Measurements from ENCODE around the gene AMIGO2.

- TF ChIP-seq EZH2phosphoT487 (IDR thresholded peaks at IDR 0.05; ENCODE audit: unreplicated experiment) (no peak), CTCF (conservative IDR thresholded peaks at IDR 0.05; ENCODE audit: low read depth in 2 of 2) (no peak)
These were observed 50.6 kb downstream of the AMIGO2 start for GRCh38 chr12:47028981-47029708.
